Right renal pelvis (tissue), 4 donors: Measurements from ENCODE around the gene RHEB. TPM values are rescaled to one million over a fixed set of nuclear protein-coding genes. Genes with fewer than 3 reads are reported as not detected.
A peak's percentile ranks its signal among the peaks of the same experiment; 100 is the strongest.

Experiments
- DNase-seq, 4 donors: peaks; one replicate each; pipeline ENCODE4 v3.0.0-alpha.2; 2013; ENCODE audit warnings: low read depth in 4 of 4, low spot score in 3 of 4, missing footprints in 1 of 4
- polyA plus RNA-seq, 4 donors: library from polyadenylated mRNA; unstranded; fragments of 120-200 nt; gene quantifications; one replicate each; pipeline ENCODE4 v1.2.1, GENCODE V29; 2013; ENCODE audit not compliant: insufficient read length in 4 of 4

The RHEB gene
- polyA plus RNA-seq, 4 donors: 147 to 166 (median 155) TPM

- no peak for DNase-seq
Observed at GRCh38 chr7:151452680-151453325, 66.9 kb downstream of the RHEB start.

GRCh38 chr7:151451626-151452571 is 67.8 kb downstream of the RHEB start:
- DNase-seq: no peak

GRCh38 chr7:151451156-151451555 is 68.5 kb downstream of the RHEB start:
- no peak for DNase-seq

- DNase-seq: no peak
Observed at GRCh38 chr7:151449990-151450389, 69.7 kb downstream of the RHEB start.

GRCh38 chr7:151448261-151449252 is 71.1 kb downstream of the RHEB start:
- peak in 1 of 4 donors; percentile 63 for DNase-seq

GRCh38 chr7:151447901-151448260 is 71.8 kb downstream of the RHEB start:
- DNase-seq: no peak

GRCh38 chr7:151447312-151447711 is 72.4 kb downstream of the RHEB start:
- DNase-seq: no peak

GRCh38 chr7:151446412-151446811 is 73.3 kb downstream of the RHEB start:
- DNase-seq: no peak

GRCh38 chr7:151444632-151445031 is 75.1 kb downstream of the RHEB start:
- no peak for DNase-seq

- DNase-seq: no peak
Observed at GRCh38 chr7:151442776-151443496, 76.8 kb downstream of the RHEB start.

- no peak for DNase-seq
Observed at GRCh38 chr7:151440799-151441445, 78.8 kb downstream of the RHEB start.

- no peak for DNase-seq
Observed at GRCh38 chr7:151439855-151440798, 79.6 kb downstream of the RHEB start, which contains the start of gene CRYGN. TSS of gene CRYGN (minus strand) at chr7:151440141. CDS start at chr7:151439917, 224 bp downstream.

GRCh38 chr7:151438864-151439601 is 80.7 kb downstream of the RHEB start:
- DNase-seq: no peak

GRCh38 chr7:151437866-151438516 is 81.7 kb downstream of the RHEB start:
- no peak for DNase-seq

GRCh38 chr7:151437159-151437553 is 82.5 kb downstream of the RHEB start:
- no peak for DNase-seq

GRCh38 chr7:151436446-151437158 is 83.1 kb downstream of the RHEB start:
- DNase-seq: no peak
